Measurements from ENCODE around the gene QSOX2.

DNA sequence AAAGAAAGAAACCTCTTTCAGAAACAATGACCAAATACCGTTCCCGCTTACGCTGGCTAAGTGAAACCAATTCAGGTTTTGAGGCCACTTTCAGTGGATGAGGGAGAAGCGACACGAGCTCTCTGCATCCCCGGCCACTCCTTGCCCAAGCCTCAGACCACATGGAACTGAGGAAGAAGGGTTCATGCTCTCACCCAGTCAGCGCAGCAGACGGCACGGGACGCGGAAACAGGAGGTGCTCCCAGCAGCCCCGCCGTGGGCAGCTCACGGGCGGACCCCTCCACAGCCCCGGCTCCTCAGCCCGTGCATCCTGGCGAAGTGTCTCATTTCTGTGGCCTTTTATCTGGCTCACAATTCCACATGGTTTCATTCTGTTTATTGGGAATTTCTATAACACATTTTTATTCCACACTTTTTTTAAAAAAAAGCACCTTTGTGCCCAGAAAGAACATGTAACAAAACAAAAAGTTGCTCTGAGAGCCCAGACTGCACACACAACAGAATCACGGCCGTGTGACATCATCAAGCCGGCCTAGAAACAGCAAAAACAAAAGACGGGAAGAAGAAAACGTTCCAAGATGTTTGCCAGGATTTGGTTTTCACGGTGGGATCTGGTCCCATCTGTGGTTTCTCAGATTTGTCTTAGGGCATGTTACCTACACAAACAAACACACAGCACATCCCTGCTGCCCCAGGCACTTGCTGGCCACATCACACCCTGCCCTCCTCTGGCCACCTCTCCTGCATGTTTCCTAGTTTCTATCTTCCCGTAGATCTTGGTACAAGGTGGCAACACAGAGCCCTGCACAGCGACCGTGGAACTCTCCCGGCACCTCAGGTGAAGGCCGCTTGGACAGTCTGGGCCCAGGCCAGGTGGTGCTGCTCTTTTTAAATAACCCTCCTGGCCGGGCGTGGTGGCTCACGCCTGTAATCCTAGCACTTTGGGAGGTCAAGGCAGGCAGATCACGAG is 16.2 kb downstream of the QSOX2 start:
- TF ChIP-seq, protein P1, sequence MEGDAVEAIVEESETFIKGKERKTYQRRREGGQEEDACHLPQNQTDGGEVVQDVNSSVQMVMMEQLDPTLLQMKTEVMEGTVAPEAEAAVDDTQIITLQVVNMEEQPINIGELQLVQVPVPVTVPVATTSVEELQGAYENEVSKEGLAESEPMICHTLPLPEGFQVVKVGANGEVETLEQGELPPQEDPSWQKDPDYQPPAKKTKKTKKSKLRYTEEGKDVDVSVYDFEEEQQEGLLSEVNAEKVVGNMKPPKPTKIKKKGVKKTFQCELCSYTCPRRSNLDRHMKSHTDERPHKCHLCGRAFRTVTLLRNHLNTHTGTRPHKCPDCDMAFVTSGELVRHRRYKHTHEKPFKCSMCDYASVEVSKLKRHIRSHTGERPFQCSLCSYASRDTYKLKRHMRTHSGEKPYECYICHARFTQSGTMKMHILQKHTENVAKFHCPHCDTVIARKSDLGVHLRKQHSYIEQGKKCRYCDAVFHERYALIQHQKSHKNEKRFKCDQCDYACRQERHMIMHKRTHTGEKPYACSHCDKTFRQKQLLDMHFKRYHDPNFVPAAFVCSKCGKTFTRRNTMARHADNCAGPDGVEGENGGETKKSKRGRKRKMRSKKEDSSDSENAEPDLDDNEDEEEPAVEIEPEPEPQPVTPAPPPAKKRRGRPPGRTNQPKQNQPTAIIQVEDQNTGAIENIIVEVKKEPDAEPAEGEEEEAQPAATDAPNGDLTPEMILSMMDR (IDR thresholded peaks at IDR 0.05), result no peak
- TF ChIP-seq TCF7L2 (IDR thresholded peaks at IDR 0.05; ENCODE audit: low read depth, low read length), result no peak
- TF ChIP-seq SIN3A (IDR thresholded peaks at IDR 0.05; ENCODE audit: borderline replicate concordance, insufficient read depth, low read depth, low read length), result no peak

Data from Panc1 (cell line).